Measurements from ENCODE around the gene GALNT18. TPM values are rescaled to one million over a fixed set of nuclear protein-coding genes. Genes with fewer than 3 reads are reported as not detected.

Gene GALNT18
- total RNA-seq, 1 experiment from 2014 or later: not detected

- Histone ChIP-seq H3F3A (ENCODE audit: insufficient read depth, low read depth) (no peaks in the 10 kb centered on the region), H3K4me3 (no peak overlapping the region), H3K79me2 (ENCODE audit: low read depth) (no peaks in the 10 kb centered on the region), H3K9me2 (ENCODE audit: insufficient read depth) (no peaks in the 10 kb centered on the region), H2AFZ (no peak overlapping the region), H3K27ac (no peak overlapping the region), H3K9me3 (ENCODE audit: insufficient read depth, low read depth) (no peaks in the 10 kb centered on the region), H4K20me1 (ENCODE audit: insufficient read depth) (no peaks in the 10 kb centered on the region), H3K36me3 (ENCODE audit: low read depth) (no peaks in the 10 kb centered on the region), H3K27me3 (ENCODE audit: insufficient read depth, low read depth) (peaks cover 24% of the 10 kb centered on the region; the same call in 1 of the 2 replicates), H3K4me1 (replicated peaks; ENCODE audit: insufficient read depth) (no peaks in the 10 kb centered on the region), H3K4me2 (no peak overlapping the region)
- TF ChIP-seq EZH2 (IDR thresholded peaks at IDR 0.05; ENCODE audit: low read depth) (no peak), CTCF (conservative IDR thresholded peaks at IDR 0.05) (no peak)
- POLR2A ChIA-PET (ENCODE audit: unreplicated experiment): no interaction called here
- no peak for DNase-seq
- intact Hi-C loops (cut with micrococcal nuclease; ENCODE audit: unreplicated experiment): no loop called here
- BruUV-seq (replicated peaks): no TSS peak
- CTCF ChIA-PET: no interaction called here
Observed at GRCh38 chr11:11336664-11337063, 285.1 kb downstream of the GALNT18 start.

DNA sequence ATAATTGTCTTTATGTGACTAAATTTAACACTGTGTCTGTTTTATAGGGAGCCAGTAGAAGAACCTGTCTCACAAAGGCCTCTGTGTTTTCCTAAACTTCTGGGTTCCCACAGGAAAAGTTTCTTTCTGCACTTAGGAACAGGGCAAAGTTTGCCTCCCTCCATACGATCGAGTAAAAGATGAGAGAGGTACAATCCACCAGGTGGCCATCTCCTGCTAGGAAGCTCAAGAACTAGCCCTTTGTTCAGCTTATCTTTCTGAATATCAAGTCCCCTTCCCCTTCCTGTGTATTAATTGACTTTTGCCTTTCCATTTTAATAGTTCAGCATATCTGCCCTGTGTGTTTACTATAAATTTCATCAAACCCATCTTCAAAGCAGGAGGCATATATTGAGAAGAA is 286.8 kb downstream of the GALNT18 start:
- POLR2A ChIA-PET (ENCODE audit: unreplicated experiment): no interaction called here
- DNase-seq: no peak
- TF ChIP-seq EZH2 (IDR thresholded peaks at IDR 0.05; ENCODE audit: low read depth) (no peak), CTCF (conservative IDR thresholded peaks at IDR 0.05) (no peak)
- Histone ChIP-seq H4K20me1 (ENCODE audit: insufficient read depth) (no peaks in the 10 kb centered on the region), H3K36me3 (ENCODE audit: low read depth) (no peaks in the 10 kb centered on the region), H3K4me1 (replicated peaks; ENCODE audit: insufficient read depth) (no peaks in the 10 kb centered on the region), H3K27ac (no peak overlapping the region), H2AFZ (no peak overlapping the region), H3K4me3 (no peak overlapping the region), H3K9me2 (ENCODE audit: insufficient read depth) (no peaks in the 10 kb centered on the region), H3K79me2 (ENCODE audit: low read depth) (no peaks in the 10 kb centered on the region), H3K4me2 (no peak overlapping the region), H3F3A (ENCODE audit: insufficient read depth, low read depth) (no peaks in the 10 kb centered on the region), H3K27me3 (ENCODE audit: insufficient read depth, low read depth) (peaks cover 17% of the 10 kb centered on the region; the same call in 1 of the 2 replicates), H3K9me3 (ENCODE audit: insufficient read depth, low read depth) (no peaks in the 10 kb centered on the region)
- intact Hi-C loops (cut with micrococcal nuclease; ENCODE audit: unreplicated experiment): no loop called here
- BruUV-seq (replicated peaks): no TSS peak
- CTCF ChIA-PET: no interaction called here

GRCh38 chr11:11334607-11335006 is 287.2 kb downstream of the GALNT18 start:
- intact Hi-C loops (cut with micrococcal nuclease; ENCODE audit: unreplicated experiment): no loop called here

More at GRCh38 chr11:11334607-11335006, 287.2 kb downstream of the GALNT18 start:
- no TSS peak for BruUV-seq (replicated peaks)
- H3K27ac ChIP-seq: no peak overlapping the region
- POLR2A ChIA-PET (ENCODE audit: unreplicated experiment): no interaction called here
- no peak overlapping the region for H2AFZ ChIP-seq
- no peaks in the 10 kb centered on the region for H3F3A ChIP-seq (ENCODE audit: insufficient read depth, low read depth)
- no peaks in the 10 kb centered on the region for H3K79me2 ChIP-seq (ENCODE audit: low read depth)
- no peaks in the 10 kb centered on the region for H3K36me3 ChIP-seq (ENCODE audit: low read depth)
- peaks cover 17% of the 10 kb centered on the region; the same call in 1 of the 2 replicates for H3K27me3 ChIP-seq (ENCODE audit: insufficient read depth, low read depth)
- H3K9me2 ChIP-seq (ENCODE audit: insufficient read depth): no peaks in the 10 kb centered on the region
- TF ChIP-seq CTCF (conservative IDR thresholded peaks at IDR 0.05) (no peak), EZH2 (IDR thresholded peaks at IDR 0.05; ENCODE audit: low read depth) (no peak)
- no peak overlapping the region for H3K4me3 ChIP-seq
- H3K4me2 ChIP-seq: no peak overlapping the region
- no peaks in the 10 kb centered on the region for H3K4me1 ChIP-seq (replicated peaks; ENCODE audit: insufficient read depth)
- DNase-seq: no peak
- CTCF ChIA-PET: no interaction called here
- no peaks in the 10 kb centered on the region for H4K20me1 ChIP-seq (ENCODE audit: insufficient read depth)
- H3K9me3 ChIP-seq (ENCODE audit: insufficient read depth, low read depth): no peaks in the 10 kb centered on the region
